Measurements from ENCODE around the gene ITPR2. TPM values are rescaled to one million over a fixed set of nuclear protein-coding genes. Genes with fewer than 3 reads are reported as not detected.

Gene ITPR2
- polyA plus RNA-seq, 1 of the 3 experiments (the other 2 are of a cell fraction): 2.3 TPM

DNA sequence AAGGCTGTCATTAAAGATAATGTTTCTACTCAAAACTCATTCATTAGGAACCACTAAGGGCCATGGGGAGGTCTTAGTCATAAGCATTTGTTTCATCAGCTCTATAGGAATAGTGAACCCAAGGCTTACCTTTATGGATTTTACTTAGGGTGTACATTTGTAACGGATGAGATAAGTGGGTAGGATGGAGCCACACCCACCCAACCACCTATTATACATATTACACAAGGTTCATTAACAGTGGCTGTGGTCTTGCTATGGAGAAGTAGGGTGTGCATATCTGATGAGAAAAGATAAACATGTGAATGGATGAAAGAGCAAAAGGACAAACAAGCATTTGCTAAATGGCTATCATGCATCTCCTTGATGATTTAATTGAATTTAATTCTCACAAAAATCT is 39.6 kb upstream of the ITPR2 start:
- H2AFZ ChIP-seq (ENCODE audit: low read depth): no peak overlapping the region
- no peaks in the 10 kb centered on the region for H3K9me2 ChIP-seq
- WGBS (ENCODE audit: low lambda C conversion rate): 95% methylated on average over 1 of the region's 1 CpG
- H3K27ac ChIP-seq (ENCODE audit: low read depth in 2 of 2, low read length in 1 of 2): no peak overlapping the region
- no peak overlapping the region for H3K4me3 ChIP-seq (ENCODE audit: low read depth in 2 of 2, low read length in 1 of 2)
- H4K20me1 ChIP-seq (ENCODE audit: insufficient read depth): no peaks in the 10 kb centered on the region
- H3K27me3 ChIP-seq (ENCODE audit: insufficient read depth): no peaks in the 10 kb centered on the region
- H3K36me3 ChIP-seq (replicated peaks in 1 of 2; ENCODE audit: control insufficient read depth in 1 of 2, insufficient read depth in 2 of 2, low read length in 1 of 2): no peaks in the 10 kb centered on the region
- H3K9me3 ChIP-seq: no peaks in the 10 kb centered on the region
- H3K4me2 ChIP-seq: no peak overlapping the region
- TF ChIP-seq, protein P1, sequence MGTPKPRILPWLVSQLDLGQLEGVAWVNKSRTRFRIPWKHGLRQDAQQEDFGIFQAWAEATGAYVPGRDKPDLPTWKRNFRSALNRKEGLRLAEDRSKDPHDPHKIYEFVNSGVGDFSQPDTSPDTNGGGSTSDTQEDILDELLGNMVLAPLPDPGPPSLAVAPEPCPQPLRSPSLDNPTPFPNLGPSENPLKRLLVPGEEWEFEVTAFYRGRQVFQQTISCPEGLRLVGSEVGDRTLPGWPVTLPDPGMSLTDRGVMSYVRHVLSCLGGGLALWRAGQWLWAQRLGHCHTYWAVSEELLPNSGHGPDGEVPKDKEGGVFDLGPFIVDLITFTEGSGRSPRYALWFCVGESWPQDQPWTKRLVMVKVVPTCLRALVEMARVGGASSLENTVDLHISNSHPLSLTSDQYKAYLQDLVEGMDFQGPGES (IDR thresholded peaks at IDR 0.05; ENCODE audit: low read depth, low read length): no peak
- TF ChIP-seq EZH2phosphoT487 (IDR thresholded peaks at IDR 0.05; ENCODE audit: borderline replicate concordance, low read depth) (no peak), JUND (IDR thresholded peaks at IDR 0.05) (no peak), TEAD4 (IDR thresholded peaks at IDR 0.05; ENCODE audit: borderline replicate concordance, insufficient read depth) (no peak), TCF12 (IDR thresholded peaks at IDR 0.05) (no peak)
- TF ChIP-seq, protein P2, sequence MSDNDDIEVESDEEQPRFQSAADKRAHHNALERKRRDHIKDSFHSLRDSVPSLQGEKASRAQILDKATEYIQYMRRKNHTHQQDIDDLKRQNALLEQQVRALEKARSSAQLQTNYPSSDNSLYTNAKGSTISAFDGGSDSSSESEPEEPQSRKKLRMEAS (IDR thresholded peaks at IDR 0.05; ENCODE audit: low read depth): no peak
- no peaks in the 10 kb centered on the region for H3K79me2 ChIP-seq (ENCODE audit: insufficient read depth)
- DNase-seq: no peak
- H3K4me1 ChIP-seq (ENCODE audit: control insufficient read depth in 1 of 2, insufficient read depth in 2 of 2, low read depth in 1 of 2, low read length in 1 of 2): peaks cover 0 to 23% of the 10 kb centered on the region in 2 experiments; a peak in 2 of 4 replicates
- H3K9ac ChIP-seq: no peak overlapping the region
- POLR2A ChIA-PET: no interaction called here
- CTCF ChIA-PET: interaction anchor here (0.6 to 3.7 kb wide), 3 partner anchors 12 to 28 kb away, joined by 3 to 23 read pairs (median 14); no protein-coding TSS in a partner anchor
- no peaks in the 10 kb centered on the region for H3F3A ChIP-seq (replicated peaks; ENCODE audit: insufficient read depth)

DNA sequence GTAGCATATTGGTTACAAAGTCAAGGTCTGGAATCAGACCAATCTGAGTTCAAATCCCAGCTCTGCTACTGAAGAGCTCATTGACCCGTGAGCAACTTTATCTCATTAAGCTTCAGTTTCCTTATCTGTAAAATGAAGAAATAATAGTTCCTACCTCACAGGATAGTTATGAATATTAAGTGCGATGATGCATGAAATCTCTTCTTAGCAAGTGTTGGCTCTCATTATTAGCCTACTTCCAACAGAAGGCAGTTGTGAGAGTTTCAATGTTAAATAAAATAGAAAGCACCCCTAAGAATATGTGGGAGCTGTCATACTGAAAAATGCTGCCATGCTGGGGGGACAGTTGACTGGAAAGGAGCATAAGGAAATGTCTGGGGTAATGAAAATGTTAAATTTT is 39.0 kb upstream of the ITPR2 start:
- DNase-seq: no peak
- Histone ChIP-seq H3K79me2 (ENCODE audit: insufficient read depth) (no peaks in the 10 kb centered on the region), H4K20me1 (ENCODE audit: insufficient read depth) (no peaks in the 10 kb centered on the region), H3K4me3 (ENCODE audit: low read depth in 2 of 2, low read length in 1 of 2) (no peak overlapping the region), H3K27ac (ENCODE audit: low read depth in 2 of 2, low read length in 1 of 2) (no peak overlapping the region; a peak in 1 of 4 replicates), H3K9me3 (no peaks in the 10 kb centered on the region), H3F3A (replicated peaks; ENCODE audit: insufficient read depth) (no peaks in the 10 kb centered on the region), H3K4me2 (no peak overlapping the region), H3K27me3 (ENCODE audit: insufficient read depth) (no peaks in the 10 kb centered on the region), H3K9me2 (no peaks in the 10 kb centered on the region), H2AFZ (ENCODE audit: low read depth) (no peak overlapping the region), H3K4me1 (ENCODE audit: control insufficient read depth in 1 of 2, insufficient read depth in 2 of 2, low read depth in 1 of 2, low read length in 1 of 2) (peaks cover 0 to 23% of the 10 kb centered on the region in 2 experiments; a peak in 2 of 4 replicates), H3K36me3 (replicated peaks in 1 of 2; ENCODE audit: control insufficient read depth in 1 of 2, insufficient read depth in 2 of 2, low read length in 1 of 2) (no peaks in the 10 kb centered on the region), H3K9ac (no peak overlapping the region)
- CTCF ChIA-PET: interaction anchor here (0.6 to 3.7 kb wide), 5 partner anchors 13 to 39 kb away, joined by 3 to 23 read pairs (median 14); partner anchors contain the start of gene ITPR2
- WGBS (ENCODE audit: low lambda C conversion rate): 100% methylated on average over 2 of the region's 2 CpGs
- no peak for TF ChIP-seq SMC3 (IDR thresholded peaks at IDR 0.05; ENCODE audit: low read depth, low read length)
- TF ChIP-seq RFX5 (IDR thresholded peaks at IDR 0.05; ENCODE audit: low read length): no peak
- TF ChIP-seq RCOR1 (IDR thresholded peaks at IDR 0.05; ENCODE audit: low read length): no peak
- TF ChIP-seq MXI1 (IDR thresholded peaks at IDR 0.05; ENCODE audit: low read depth, low read length): no peak
- no peak for TF ChIP-seq EP300 (IDR thresholded peaks at IDR 0.05; ENCODE audit: borderline replicate concordance in 1 of 2, low read depth in 1 of 2, low read length in 1 of 2)
- no peak for TF ChIP-seq TCF12 (IDR thresholded peaks at IDR 0.05)
- TF ChIP-seq, protein P3, sequence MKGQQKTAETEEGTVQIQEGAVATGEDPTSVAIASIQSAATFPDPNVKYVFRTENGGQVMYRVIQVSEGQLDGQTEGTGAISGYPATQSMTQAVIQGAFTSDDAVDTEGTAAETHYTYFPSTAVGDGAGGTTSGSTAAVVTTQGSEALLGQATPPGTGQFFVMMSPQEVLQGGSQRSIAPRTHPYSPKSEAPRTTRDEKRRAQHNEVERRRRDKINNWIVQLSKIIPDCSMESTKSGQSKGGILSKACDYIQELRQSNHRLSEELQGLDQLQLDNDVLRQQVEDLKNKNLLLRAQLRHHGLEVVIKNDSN (IDR thresholded peaks at IDR 0.05; ENCODE audit: borderline replicate concordance, low read depth): no peak
- TF ChIP-seq, protein P2 (IDR thresholded peaks at IDR 0.05; ENCODE audit: low read depth): no peak
- TF ChIP-seq FOXJ3 (CRISPR knock-in tag; IDR thresholded peaks at IDR 0.05): no peak
- TF ChIP-seq NRF1 (IDR thresholded peaks at IDR 0.05; ENCODE audit: low read depth, low read length): no peak
- no peak for TF ChIP-seq CHD2 (IDR thresholded peaks at IDR 0.05; ENCODE audit: low read length, partially characterized antibody)
- TF ChIP-seq, protein P4, sequence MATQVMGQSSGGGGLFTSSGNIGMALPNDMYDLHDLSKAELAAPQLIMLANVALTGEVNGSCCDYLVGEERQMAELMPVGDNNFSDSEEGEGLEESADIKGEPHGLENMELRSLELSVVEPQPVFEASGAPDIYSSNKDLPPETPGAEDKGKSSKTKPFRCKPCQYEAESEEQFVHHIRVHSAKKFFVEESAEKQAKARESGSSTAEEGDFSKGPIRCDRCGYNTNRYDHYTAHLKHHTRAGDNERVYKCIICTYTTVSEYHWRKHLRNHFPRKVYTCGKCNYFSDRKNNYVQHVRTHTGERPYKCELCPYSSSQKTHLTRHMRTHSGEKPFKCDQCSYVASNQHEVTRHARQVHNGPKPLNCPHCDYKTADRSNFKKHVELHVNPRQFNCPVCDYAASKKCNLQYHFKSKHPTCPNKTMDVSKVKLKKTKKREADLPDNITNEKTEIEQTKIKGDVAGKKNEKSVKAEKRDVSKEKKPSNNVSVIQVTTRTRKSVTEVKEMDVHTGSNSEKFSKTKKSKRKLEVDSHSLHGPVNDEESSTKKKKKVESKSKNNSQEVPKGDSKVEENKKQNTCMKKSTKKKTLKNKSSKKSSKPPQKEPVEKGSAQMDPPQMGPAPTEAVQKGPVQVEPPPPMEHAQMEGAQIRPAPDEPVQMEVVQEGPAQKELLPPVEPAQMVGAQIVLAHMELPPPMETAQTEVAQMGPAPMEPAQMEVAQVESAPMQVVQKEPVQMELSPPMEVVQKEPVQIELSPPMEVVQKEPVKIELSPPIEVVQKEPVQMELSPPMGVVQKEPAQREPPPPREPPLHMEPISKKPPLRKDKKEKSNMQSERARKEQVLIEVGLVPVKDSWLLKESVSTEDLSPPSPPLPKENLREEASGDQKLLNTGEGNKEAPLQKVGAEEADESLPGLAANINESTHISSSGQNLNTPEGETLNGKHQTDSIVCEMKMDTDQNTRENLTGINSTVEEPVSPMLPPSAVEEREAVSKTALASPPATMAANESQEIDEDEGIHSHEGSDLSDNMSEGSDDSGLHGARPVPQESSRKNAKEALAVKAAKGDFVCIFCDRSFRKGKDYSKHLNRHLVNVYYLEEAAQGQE (IDR thresholded peaks at IDR 0.05; ENCODE audit: low read depth, low read length): no peak
- TF ChIP-seq, protein P5, sequence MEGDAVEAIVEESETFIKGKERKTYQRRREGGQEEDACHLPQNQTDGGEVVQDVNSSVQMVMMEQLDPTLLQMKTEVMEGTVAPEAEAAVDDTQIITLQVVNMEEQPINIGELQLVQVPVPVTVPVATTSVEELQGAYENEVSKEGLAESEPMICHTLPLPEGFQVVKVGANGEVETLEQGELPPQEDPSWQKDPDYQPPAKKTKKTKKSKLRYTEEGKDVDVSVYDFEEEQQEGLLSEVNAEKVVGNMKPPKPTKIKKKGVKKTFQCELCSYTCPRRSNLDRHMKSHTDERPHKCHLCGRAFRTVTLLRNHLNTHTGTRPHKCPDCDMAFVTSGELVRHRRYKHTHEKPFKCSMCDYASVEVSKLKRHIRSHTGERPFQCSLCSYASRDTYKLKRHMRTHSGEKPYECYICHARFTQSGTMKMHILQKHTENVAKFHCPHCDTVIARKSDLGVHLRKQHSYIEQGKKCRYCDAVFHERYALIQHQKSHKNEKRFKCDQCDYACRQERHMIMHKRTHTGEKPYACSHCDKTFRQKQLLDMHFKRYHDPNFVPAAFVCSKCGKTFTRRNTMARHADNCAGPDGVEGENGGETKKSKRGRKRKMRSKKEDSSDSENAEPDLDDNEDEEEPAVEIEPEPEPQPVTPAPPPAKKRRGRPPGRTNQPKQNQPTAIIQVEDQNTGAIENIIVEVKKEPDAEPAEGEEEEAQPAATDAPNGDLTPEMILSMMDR (IDR thresholded peaks at IDR 0.05): no peak
- no peak for TF ChIP-seq SIN3A (IDR thresholded peaks at IDR 0.05; ENCODE audit: borderline replicate concordance, low read depth, low read length)
- no peak for TF ChIP-seq NFIC (IDR thresholded peaks at IDR 0.05; ENCODE audit: borderline replicate concordance)
- TF ChIP-seq YY1 (IDR thresholded peaks at IDR 0.05; ENCODE audit: low read depth): no peak
- no peak for TF ChIP-seq FOSL2 (IDR thresholded peaks at IDR 0.05; ENCODE audit: borderline replicate concordance, low read depth)
- POLR2A ChIA-PET: no interaction called here
